Right lobe of liver (tissue), 6 donors: Measurements from ENCODE around the gene P2RY1. TPM values are rescaled to one million over a fixed set of nuclear protein-coding genes. Genes with fewer than 3 reads are reported as not detected.
A peak's percentile ranks its signal among the peaks of the same experiment; 100 is the strongest.

ENCODE experiments used
- ATAC-seq, 4 donors: fragments of 200-7000 bp; cut with Tn5 transposase; one replicate each; pipeline ENCODE4 v1.9.1; 2020; ENCODE audit warnings: mild to moderate bottlenecking in 4 of 4, moderate library complexity in 4 of 4
- DNase-seq, 3 donors: peaks; one replicate each; pipeline ENCODE4 v3.0.0-alpha.2; 2020
- H3K27ac ChIP-seq, 3 donors: fragments of 200-600 bp; one replicate each; pipeline ENCODE4 v1.8.0; 2022
- H3K27me3 ChIP-seq, 2 donors: fragments of 200-600 bp; one replicate each; pipeline ENCODE4 v1.8.0; 2022
- H3K36me3 ChIP-seq, 4 donors: fragments of 200-600 bp; sonication (generic) in 1 of 4; one replicate each; pipeline versions ENCODE4 v1.5.1 to v1.8.0; 2017 to 2022; ENCODE audit warnings: control low read depth in 1 of 4
- H3K4me1 ChIP-seq, 4 donors: fragments of 200-600 bp; sonication (generic) in 1 of 4; one replicate each; pipeline versions ENCODE4 v1.5.1 to v1.8.0; 2017 to 2022; ENCODE audit warnings: control low read depth in 1 of 4
- H3K4me3 ChIP-seq, 3 donors: fragments of 200-600 bp; one replicate each; pipeline ENCODE4 v1.8.0; 2022
- H3K9me3 ChIP-seq, 4 donors: fragments of 200-600 bp; sonication (generic) in 1 of 4; one replicate each; pipeline versions ENCODE4 v1.5.1 to v1.8.0; 2017 to 2022; ENCODE audit warnings: control low read depth in 1 of 4
- POLR2A ChIP-seq: fragments of 450-650 bp; IDR thresholded peaks from one replicate; pipeline ENCODE4 v1.6.1; 2017; ENCODE audit warnings: antibody characterized with exemption, mild to moderate bottlenecking
- WGBS: methylation state at CpG from one replicate; pipeline ENCODE4 v1.1.6; 2018; ENCODE audit warnings: low coverage, low lambda C conversion rate; ENCODE audit not compliant: insufficient coverage; ENCODE audit errors: missing lambda C conversion rate; 5-methylcytosine and 5-hydroxymethylcytosine counted together
- intact Hi-C, 2 donors: fragments of 100-400 bp; cut with DNase I; formaldehyde crosslinking; loops; one replicate each; pipeline versions ENCODE4 v1.11.2 to v1.14.1; 2022
- small RNA-seq, 2 experiments: library from RNA; depleted of rRNA; stranded (forward); fragments of <200 nt; gene quantifications; one replicate each; pipeline ENCODE3, GENCODE V24; 2016
- total RNA-seq, 6 experiments: library from RNA; depleted of rRNA in 2 of 6; stranded (reverse); fragments of >200 nt in 2 of 6; fragmentation: NEBNext Ultra II Directional in 3 of 6; extraction: Animal tissue kit (Norgen Biotek cat#: 25700) in 3 of 6; gene quantifications; one replicate each; pipeline versions ENCODE4 v1.1.0 to v1.2.4, GENCODE V29; 2016 to 2023
- TF ChIP-seq, protein P1 (sequence below), 4 donors: fragments of 200-600 bp in 3 of 4; fragments of 450-650 bp in 1 of 4; IDR thresholded peaks; one replicate each; pipeline versions ENCODE4 v1.5.1 to v1.8.0; 2016 to 2022; ENCODE audit warnings: antibody characterized with exemption in 4 of 4, mild to moderate bottlenecking in 2 of 4
- donor health status: DM: no; HTN: yes; CAD: no.
- donor health status: DM: no; HTN: no; CAD: no.
- donor health status: DM: no; HTN: no; CAD: no.
- donor health status: DM: no; HTN: yes; CAD: no.
- donor health status: DM: no; HTN: yes; CAD: no.

Gene P2RY1
- total RNA-seq, 6 experiments from 2014 or later, result 0.84 to 1.7 (median 1.3) TPM

DNA sequence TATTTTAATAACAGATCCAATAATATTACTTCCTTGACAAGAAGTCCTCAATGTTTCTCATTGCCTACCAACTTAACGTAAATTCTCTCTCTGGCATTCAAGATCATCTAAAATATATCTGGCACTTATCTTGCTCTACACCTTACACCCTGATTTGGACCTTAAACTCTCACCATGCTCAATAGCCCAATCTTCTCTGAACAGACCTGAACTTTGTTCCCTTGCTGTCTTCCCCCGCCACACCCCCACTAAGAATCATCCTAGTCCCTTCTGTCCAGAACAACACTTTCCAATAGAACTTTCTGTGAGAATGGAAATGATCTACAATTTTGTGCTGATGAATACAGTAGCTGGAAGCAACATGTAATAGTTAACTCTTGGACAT lies 44.9 kb downstream of the P2RY1 start:
- H3K36me3 ChIP-seq, result no peaks in the 10 kb centered on the region
- no peaks in the 10 kb centered on the region for H3K27me3 ChIP-seq
- H3K4me1 ChIP-seq, result no peaks in the 10 kb centered on the region
- WGBS, result 59% methylated on average over 2 of the region's 2 CpGs
- H3K27ac ChIP-seq, result no peak overlapping the region
- H3K4me3 ChIP-seq, result no peak overlapping the region
- no peak for ATAC-seq
- no peak for DNase-seq
- TF ChIP-seq, protein P1, sequence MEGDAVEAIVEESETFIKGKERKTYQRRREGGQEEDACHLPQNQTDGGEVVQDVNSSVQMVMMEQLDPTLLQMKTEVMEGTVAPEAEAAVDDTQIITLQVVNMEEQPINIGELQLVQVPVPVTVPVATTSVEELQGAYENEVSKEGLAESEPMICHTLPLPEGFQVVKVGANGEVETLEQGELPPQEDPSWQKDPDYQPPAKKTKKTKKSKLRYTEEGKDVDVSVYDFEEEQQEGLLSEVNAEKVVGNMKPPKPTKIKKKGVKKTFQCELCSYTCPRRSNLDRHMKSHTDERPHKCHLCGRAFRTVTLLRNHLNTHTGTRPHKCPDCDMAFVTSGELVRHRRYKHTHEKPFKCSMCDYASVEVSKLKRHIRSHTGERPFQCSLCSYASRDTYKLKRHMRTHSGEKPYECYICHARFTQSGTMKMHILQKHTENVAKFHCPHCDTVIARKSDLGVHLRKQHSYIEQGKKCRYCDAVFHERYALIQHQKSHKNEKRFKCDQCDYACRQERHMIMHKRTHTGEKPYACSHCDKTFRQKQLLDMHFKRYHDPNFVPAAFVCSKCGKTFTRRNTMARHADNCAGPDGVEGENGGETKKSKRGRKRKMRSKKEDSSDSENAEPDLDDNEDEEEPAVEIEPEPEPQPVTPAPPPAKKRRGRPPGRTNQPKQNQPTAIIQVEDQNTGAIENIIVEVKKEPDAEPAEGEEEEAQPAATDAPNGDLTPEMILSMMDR (IDR thresholded peaks at IDR 0.05), result no peak
- TF ChIP-seq POLR2A, result no peak
- intact Hi-C loops, result no loop called here
- no peaks in the 10 kb centered on the region for H3K9me3 ChIP-seq

DNA sequence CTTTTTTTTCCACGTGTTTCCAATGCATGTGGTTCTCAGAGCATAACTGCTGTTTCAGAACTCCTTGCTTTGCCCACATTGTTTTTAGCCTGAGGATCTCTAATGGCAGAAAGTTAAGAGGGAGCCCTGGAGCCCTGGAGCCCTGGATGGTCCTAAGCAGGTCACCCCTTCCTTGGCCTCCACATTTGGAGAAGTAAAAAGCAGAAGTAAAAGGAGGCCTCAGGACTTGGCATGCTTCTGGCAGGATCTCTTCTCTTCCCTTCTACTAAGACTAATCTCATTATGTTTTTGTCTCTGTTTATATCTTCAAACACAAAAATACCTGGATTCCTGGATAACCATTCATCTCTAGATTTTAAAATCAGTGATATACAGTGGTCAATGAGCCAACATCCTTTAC lies 50.1 kb downstream of the P2RY1 start:
- H3K4me3 ChIP-seq, result no peak overlapping the region
- intact Hi-C loops, result no loop called here
- no peaks in the 10 kb centered on the region for H3K36me3 ChIP-seq
- no peaks in the 10 kb centered on the region for H3K4me1 ChIP-seq
- no peaks in the 10 kb centered on the region for H3K9me3 ChIP-seq
- 55% methylated on average over 1 of the region's 1 CpG for WGBS
- H3K27me3 ChIP-seq, result no peaks in the 10 kb centered on the region
- DNase-seq, result no peak
- H3K27ac ChIP-seq, result no peak overlapping the region
- peak in 3 of 4 donors; percentile 36 to 53 (median 37) for ATAC-seq
- TF ChIP-seq POLR2A, result no peak
- TF ChIP-seq, protein P1 (IDR thresholded peaks at IDR 0.05), result no peak

Small RNA genes within 50 kb of the gene (small RNA-seq; reads per million reads assigned to genes)
- 0 reads per million in 2 experiments for gene ATP5MGP5
